GM04504 (cell line): ENCODE data around the gene BICDL1.

ENCODE experiments used
- DNase-seq: peaks from one replicate; pipeline ENCODE4 v3.0.0-alpha.2; 2012; ENCODE audit warnings: low read depth

Gene BICDL1

DNA sequence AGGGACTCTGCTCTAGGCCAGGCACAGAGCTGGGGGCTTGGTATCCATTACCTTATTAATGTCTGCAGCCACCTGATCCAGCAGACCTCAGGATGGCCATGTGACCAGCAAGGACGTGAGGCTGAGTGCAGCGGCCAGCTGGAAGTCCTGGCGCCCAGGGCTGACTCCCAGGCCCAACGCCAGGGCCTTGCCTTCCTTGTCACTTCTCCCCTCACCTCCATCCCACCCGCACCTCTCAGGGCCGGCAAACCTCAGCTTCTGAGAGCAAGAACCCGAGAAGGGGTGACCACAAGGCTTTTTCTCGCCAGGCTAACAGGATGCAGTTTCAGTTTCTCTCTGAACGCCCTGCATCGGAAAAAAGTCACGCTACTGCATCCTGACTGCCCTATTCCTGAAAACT is 112.1 kb downstream of the BICDL1 start:
- DNase-seq, result no peak

DNA sequence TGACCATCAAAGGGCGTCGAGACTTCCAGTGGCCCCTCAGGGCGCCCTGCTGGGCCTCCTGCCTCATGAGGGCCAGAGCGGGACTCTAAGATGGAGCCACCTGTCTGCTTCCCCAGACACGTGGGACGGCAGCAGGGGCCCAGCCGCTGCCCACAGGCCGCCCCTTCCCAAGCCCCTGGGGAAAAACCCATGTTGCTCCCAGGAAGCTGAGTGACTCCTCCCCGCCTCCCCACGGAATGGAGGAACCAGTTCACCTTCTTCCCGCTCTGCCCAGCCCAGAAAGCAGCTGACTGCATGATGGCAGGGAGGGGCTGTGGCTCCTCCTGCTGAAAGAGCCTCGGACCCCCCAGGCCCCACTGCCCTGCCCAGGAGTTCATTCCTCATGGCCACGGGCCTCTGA is 112.6 kb downstream of the BICDL1 start:
- DNase-seq, result no peak

DNA sequence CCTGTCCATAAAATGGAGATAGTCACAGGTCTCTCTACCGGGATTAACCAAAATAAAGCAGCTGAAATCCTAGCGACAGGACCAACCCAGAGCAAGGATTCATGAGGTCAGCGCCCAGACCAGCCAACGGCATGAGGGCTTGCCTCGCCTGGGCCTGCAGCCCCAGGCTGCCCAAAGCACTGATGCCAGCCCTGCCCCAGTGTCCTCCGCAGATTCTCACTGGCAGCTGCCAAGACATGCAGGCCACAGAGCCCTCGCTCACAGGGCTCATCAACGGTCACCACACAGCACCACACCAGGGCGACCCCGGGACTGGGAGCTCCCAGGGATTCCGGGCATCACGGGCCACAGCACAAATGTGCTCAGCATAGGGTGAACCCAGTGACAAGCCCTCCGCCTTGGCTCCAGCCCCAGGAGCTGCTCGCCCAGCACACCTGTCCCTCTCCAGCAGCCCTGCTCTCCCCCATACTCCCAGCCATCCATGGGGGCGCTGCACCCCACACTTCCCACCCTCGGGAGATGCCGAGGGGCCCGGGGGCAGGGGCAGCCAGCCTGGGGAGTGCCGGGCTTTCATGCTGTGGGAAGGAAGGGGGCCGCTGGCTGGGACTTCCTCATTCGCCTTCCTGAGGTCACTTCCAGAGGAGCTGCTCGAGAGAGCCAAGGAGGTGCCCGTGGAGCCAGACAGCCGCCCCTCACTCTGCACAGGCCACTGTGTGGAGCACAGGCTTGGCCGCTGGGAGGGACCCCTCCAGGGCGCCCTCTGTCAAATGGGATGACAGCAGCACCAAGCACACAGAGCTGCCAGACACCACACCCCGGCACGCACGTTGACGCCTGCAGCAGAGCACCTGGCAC is 113.4 kb downstream of the BICDL1 start:
- no peak for DNase-seq

DNA sequence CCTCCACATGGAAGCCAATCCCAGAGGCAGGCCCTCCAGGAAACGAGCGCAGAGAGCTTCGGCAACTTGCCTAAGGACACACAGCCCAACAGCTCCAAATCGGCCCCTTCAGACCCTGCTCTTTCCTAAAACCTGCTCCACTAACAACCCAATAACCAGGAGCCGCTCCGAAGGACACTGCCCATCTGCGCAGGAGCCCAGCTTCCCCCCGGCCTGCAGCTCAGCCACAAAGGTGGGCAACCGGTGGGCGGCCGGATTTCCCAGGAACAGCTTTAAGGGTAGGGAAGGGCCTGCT is 114.0 kb downstream of the BICDL1 start:
- DNase-seq, result no peak

DNA sequence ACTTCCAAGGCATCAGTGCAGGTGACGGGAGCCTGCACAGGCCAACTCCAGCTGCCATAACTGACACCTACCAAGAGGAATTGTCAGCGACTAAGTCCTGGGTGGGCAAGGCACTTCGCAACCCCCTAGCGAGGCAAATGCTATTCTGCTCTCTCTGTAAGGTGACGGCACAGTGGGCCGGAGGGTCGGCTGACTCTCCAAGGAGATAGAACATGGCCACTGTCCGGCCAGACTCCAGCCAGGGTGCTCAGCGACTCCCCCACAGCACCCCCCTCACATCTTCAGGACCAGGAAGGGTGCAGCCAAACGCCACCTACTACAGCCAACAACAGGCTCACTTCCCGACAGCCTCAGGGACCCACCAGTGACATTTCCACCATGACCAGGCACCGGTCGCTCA is 114.3 kb downstream of the BICDL1 start:
- DNase-seq, result no peak

DNA sequence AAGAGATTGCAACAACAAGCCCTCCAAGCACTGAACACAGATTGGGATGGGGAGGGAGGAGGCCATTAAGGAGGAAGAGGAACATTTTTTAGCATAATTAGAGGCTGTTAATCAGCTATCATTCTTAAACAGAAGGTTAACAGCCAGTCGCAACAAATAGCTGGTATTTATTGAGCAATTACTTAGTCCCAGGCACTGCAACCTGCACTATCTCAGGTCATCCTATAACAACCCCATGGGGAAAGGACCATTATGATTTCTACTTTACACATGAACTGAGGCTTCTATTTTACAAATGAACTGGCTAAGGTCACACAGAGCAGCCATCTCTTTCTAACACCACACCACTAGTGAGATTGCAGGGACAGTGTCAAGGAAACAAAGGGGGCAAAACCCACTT is 117.1 kb downstream of the BICDL1 start:
- DNase-seq, result no peak

DNA sequence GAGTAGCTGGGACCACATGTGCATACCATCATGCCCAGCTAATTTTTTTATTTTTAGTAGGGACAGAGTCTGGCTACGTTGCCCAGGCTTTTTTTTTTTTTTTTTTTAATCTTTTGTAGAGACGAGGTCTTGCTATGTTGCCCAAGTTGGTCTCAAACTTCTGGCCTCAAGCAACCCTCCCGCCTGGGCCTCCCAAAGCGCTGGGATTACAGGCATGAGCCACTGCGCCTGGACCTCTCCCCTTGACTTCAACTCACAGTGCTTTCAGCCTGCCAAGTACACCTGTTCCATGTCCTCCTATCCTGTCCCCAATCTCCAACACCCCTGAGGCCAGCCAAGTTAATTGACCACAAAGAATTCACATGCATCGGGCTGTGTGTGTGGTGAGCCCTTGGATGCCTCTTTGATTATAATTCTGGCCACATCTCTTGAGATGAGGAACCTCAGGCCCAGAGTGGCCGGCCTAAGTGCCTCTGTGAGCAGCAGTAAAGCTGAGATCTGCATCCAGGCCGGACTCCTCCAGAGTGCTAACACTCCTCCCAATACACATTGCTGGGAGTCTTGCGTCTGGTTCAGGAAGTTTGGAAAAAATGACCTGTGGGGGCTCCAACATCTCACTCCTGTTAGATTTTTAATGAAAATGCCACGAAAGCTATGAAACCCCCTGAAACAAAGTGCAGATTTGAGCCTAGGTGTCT is 120.7 kb downstream of the BICDL1 start:
- DNase-seq, result no peak

DNA sequence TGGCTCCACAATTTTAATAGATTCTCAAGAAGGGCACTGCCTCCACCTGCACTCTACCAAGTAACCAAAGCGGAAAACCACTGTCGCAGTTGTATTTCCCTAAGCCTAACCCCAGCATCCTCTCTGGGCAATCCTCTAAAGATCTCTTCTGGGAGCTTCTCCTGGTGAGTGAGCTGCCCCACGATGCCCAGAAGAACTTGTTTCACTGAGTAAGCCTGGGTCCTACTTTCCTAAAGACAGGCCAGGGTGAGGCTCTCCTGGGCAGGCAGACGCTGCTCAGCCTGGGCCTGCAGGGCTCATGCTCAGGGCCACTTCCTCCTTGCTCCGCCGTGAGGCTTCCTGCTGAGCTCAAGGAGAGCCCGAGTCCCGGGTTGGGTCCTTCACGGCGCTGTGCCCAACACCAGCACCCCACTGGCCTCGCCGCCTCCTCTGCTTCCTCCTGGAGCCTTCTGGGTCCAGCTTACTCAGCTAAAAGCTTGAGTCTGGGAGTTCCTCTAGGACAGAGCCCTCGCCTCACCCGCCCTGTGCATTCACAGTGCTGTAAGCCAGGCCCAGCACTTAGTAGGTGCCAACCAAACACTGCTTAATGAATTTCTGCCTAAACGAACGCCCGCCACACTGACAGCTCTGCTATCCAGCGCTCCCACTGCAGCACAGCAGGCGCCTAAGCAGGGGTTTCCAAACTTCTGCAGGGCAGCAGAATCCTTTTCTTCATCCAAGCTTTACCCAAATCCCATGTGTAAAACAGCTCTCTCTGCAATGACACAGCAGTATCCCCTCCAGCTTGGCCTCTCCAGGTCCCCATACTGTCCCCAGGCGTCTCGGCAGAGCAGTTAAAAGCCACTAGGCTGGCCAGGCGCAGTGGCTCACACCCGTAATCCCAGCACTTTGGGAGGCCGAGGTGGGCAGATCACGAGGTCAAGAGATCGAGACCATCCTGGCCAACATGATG is 121.8 kb downstream of the BICDL1 start:
- no peak for DNase-seq

DNA sequence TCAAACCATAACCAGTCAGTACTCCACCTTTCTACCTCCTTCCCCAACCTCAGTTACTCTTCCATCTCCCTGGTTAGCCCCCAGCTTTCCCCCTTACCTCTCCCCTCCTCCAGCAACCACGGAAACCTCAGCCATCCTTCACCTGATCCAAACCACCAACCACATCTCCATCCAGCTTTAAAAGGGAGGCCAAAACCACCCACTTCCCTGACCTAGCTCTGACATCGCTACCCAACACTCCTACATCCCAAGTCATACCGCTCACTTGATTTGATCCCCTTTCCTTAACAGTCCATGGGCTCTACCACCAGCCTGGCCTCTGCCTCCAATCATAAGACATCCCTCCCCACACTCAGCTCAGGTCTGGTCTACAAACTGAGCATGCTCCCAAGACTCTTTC is 126.0 kb downstream of the BICDL1 start:
- no peak for DNase-seq

DNA sequence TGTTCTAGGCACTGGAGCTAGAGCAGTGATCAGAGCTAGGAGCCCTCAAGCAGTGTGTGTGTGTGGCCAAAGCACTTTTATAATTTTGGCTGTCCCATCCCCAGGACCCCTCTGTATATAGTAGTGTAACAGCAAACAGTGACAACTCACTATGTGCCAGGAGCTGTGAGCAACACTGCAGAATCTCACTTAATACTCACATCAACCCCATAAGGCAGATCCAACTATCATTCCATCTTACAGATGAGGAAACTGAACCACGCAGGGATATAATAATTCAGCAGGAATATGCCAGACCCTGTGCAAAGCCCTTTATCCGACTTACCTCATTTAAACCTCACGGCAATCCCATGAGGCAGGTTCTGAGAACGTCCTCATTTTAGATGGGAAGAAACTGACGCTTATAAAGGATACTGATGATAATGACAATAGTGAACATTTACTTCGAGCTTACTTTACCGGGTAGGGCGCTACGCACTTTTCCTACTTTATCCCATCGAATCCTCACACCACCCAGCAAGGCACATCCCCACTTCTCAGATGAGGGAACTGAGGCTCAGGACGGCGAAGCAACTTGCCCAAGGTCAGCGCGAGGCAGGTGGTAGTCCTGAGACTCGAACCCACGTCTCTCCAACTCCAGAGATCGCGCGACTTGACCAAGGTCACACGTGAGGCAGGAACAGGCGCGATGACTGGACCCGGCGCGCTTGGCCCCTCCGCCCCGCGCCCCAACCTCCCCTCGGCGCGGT is 126.8 kb downstream of the BICDL1 start:
- DNase-seq, result no peak

DNA sequence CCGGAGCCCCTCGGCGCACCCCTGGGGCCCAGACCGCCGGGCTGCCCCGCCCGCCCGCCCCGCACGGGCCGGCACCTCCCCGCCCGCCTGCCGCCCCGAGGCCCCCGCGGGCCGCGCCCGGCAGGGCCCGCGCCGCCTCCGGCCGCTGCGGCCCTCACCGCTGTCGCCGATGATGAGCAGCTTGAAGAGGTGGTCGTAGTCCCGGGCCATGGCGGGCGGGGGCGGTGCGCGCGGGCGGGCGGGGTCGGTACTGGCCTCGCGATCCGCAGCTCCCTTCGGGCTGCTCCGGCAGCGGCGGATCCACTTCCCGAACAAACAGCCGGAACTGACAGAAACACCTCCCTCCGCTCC is 127.4 kb downstream of the BICDL1 start, which contains the start of gene RAB35:
Gene RAB35, minus strand, starts transcription at position 313 of the 351 bp plus-strand sequence. Its CDS starts 103 bp downstream, at position 210.
- no peak for DNase-seq

DNA sequence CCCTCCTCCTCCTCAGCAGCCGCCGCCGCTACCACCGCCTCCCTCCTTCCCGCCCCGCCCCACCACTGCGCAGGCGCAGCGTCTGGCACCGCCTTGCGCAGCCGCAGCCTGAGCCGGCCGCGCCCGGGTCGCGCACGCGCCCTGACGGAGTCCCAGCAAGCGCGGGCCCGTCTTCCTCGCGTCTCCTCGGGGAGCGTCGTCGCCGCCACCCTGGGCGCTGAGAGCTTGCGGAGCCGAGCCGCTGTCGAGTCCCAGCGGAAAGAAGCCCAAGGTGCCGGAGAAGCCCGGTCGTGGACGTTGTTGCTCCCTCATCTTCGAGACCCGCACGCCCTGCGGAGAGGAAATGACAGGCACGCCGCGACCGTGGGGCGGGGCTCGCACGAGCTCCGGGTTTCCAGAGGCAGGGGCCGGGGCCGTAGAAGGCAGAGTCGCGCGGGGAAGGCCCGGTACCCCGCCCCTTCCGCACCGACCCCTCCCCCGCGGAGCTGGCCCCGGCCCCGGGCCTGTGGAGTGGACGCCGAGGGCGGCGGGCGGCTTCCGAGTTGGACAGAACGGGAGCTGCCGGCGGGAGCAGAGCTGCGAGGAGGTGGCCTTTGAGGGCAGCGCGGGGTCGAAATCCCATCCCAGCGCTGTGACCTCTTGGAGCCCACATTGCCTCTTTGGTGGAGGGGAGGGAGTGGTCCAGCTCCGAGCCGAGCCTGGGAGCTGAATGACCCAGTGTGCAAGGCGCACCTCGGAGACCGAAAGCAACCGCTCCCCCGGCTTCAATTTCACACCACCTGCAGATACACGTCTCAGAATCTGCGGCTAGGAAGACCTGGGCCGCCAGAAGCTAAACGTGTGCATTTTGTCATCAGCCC is 128.0 kb downstream of the BICDL1 start:
- DNase-seq, result peak; percentile 79

DNA sequence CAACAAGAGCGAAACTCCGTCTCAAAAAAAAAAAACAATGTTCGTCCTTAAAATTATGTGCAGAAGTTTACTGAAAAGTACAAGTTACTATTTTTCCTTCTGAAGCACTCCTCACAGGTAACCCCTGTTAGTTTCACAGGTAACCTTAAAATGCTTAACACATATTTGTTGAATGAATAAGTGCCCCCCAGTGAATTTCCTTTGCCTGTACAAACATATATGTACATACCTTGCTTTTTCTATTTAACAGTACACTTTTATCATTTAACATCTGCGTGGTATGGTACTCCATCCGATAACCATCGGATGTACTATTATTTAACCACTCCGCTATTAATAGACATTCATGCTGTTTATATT is 128.9 kb downstream of the BICDL1 start:
- no peak for DNase-seq

DNA sequence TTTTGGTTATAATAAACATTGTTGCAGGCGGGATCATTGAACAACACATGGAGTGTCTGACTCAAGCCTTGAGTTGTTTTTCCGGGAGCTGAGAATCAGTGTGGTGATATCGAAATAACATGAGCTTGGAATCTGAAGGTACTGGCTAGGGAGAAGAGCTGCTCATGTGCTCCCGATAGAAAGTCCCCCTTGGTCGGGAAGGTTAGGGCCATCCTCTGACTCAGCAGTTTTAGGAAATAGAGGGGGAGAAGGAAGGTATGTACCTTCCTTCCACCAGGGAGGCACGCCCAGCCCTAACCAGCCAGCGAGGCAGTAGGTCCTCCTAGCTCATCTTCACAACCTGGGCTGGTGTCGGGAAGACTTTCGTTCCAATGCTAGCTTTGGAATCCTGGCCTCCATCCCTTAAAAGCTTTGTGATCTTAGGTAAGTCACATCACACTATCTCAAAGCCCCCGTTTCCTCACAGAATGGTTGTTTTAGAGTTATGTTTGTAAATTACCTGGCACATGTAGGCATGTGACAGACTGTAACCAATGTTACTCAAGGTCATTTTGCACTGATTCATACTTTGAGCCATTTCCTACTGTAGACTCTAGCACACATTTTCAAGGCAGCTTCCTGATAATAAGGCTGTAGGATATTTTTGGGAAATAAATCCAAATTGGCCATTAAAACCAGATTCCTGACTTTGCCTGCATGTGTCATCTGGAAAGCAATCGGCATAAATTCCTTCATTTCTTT is 129.5 kb downstream of the BICDL1 start:
- peak; percentile 80 for DNase-seq

DNA sequence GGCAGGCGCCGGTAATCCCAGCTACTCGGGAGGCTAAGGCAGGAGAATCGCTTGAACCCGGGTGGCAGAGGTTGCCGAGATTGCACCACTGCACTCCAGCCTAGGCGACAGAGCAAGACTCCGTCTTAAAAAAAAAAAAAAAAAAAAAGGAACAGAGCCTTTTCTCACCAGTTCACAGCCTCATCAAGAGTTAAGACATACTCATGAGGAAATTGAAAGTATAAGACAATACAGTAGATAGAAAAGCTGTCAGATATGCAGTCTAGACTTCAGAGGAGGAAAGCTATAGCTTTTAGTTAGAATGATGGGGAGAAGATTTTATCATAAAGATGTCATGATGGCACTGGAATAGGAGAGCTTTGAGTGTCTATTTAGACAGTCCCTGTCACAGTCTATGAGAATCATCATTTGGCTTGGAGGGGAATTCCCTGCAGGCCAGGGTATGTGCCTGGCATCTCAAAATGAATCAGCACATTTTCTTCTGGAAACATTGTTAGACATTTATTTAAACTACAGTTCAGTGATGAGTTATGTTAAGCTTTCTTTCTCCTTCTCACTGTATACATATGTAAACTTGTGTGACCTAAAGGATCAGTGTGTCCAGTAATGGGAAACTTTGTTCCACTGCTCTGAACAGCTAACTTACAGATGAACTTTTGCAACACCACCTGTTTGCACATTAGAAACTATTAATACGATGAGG is 130.4 kb downstream of the BICDL1 start:
- no peak for DNase-seq

DNA sequence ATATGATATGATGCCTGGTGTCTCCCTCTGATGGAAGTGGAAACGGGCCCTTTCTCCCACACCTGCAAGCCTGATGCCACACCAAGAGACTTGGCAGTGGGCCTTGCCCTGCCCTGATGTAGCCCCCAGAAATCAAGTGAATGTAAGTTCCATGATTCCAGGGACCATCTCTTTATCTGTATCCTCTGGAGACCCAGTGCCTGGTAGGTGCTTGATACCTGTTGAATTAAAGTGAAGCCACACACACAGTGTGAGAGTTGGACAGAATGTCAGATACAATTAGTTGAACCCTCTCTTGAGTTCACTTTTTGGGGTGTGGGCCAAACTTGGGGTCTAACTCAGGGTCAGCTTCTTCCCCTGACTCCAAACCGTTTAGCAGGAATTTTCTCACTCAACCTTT is 132.3 kb downstream of the BICDL1 start:
- DNase-seq, result no peak

DNA sequence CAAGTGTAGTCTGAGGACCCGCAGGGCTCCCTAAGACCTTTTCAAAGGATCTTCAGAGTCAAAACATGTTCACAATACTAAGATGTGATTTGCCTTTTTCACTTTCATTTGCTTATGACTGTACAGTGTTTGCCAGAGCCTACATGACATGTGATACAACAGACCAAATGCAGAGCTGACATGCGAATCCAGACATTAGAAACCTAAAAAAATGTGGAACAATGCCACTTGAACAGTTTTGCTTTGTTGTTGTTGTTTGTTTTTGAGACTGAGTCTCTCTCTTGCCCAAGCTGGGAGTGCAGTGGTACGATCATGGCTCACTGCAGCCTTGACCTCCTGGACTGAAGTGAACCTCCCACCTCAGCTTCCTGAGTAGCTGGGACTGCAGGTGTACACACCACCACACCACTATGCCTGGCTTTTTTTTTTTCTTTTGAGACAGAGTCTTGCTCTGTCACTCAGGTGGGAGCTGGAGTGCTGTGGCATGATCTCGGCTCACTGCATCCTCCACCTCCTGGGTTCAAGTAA is 132.8 kb downstream of the BICDL1 start:
- no peak for DNase-seq

DNA sequence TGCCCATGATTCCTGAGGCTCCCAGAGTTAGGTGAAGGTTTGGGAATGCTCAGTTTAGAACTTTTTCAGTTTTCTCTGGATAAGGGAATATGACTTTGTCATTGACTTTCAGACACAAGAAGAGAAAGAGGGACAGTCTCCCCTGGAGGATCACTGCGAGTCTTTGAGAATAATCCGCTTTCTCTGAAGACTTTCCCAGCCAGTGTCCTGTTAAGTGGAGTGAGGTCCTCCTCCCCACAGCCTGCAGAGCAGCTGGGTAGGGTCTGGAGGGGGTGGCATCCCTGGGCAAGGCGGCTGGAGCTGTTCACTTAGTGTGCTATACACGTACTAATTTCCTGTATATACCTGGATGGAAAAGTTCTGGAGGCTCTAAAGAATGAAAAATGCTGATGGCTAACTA is 136.0 kb downstream of the BICDL1 start:
- no peak for DNase-seq
